Liver (tissue), 9 donors: ENCODE results near the gene SLC16A7. TPM values are rescaled to one million over a fixed set of nuclear protein-coding genes. Genes with fewer than 3 reads are reported as not detected.
A peak's percentile ranks its signal among the peaks of the same experiment; 100 is the strongest.

Experiments
- DNase-seq: peaks from one replicate; pipeline ENCODE4 v3.0.0-alpha.2; 2017; ENCODE audit warnings: low spot score
- H3K27ac ChIP-seq, 2 donors: one replicate each; pipeline ENCODE4 v1.7.0; 2013; ENCODE audit warnings: inconsistent platforms in 2 of 2, low read length in 2 of 2, control low read depth in 1 of 2, low read depth in 1 of 2, mild to moderate bottlenecking in 1 of 2
- H3K27me3 ChIP-seq, 4 donors: one replicate each; pipeline versions ENCODE4 v1.6.1 to v1.7.0; 2013; ENCODE audit warnings: low read length in 3 of 4, inconsistent platforms in 1 of 4, mild to moderate bottlenecking in 1 of 4, moderate library complexity in 1 of 4; ENCODE audit not compliant: control insufficient read depth in 4 of 4, insufficient read depth in 4 of 4
- H3K36me3 ChIP-seq, 4 donors: one replicate each; pipeline versions ENCODE4 v1.6.1 to v1.7.0; 2013; ENCODE audit warnings: low read length in 3 of 4, mild to moderate bottlenecking in 3 of 4, low read depth in 1 of 4, moderate library complexity in 1 of 4; ENCODE audit not compliant: control insufficient read depth in 4 of 4, insufficient read depth in 3 of 4
- H3K4me1 ChIP-seq, 4 donors: one replicate each; pipeline versions ENCODE4 v1.6.1 to v1.7.0; 2013; ENCODE audit warnings: low read length in 3 of 4, mild to moderate bottlenecking in 3 of 4, moderate library complexity in 1 of 4; ENCODE audit not compliant: control insufficient read depth in 4 of 4, insufficient read depth in 4 of 4
- H3K4me3 ChIP-seq, 3 donors: one replicate each; pipeline versions ENCODE4 v1.6.1 to v1.7.0; 2013; ENCODE audit warnings: low read length in 3 of 3, control low read depth in 1 of 3, low read depth in 1 of 3, mild to moderate bottlenecking in 1 of 3
- H3K9ac ChIP-seq, 2 donors: one replicate each; pipeline ENCODE4 v1.7.0; 2013; ENCODE audit warnings: low read length in 2 of 2, mild to moderate bottlenecking in 2 of 2, moderate library complexity in 2 of 2, control low read depth in 1 of 2, low read depth in 1 of 2
- H3K9me3 ChIP-seq, 4 donors: one replicate each; pipeline versions ENCODE4 v1.6.1 to v1.7.0; 2013; ENCODE audit warnings: low read length in 3 of 4; ENCODE audit not compliant: control insufficient read depth in 4 of 4
- FOXA1 ChIP-seq: IDR thresholded peaks from 2 replicates; pipeline ENCODE4 v1.6.1; 2016; ENCODE audit warnings: antibody characterized with exemption
- GABPA ChIP-seq, 2 donors: IDR thresholded peaks in 1 of 2; conservative IDR thresholded peaks in 1 of 2; 2 replicates each; pipeline ENCODE4 v1.6.1; 2016; ENCODE audit warnings: antibody characterized with exemption in 2 of 2, mild to moderate bottlenecking in 1 of 2, moderate library complexity in 1 of 2
- NR2F2 ChIP-seq: IDR thresholded peaks from 2 replicates; pipeline ENCODE4 v1.6.1; 2016; ENCODE audit warnings: antibody characterized with exemption
- RAD21 ChIP-seq, 2 donors: IDR thresholded peaks; 2 replicates each; pipeline ENCODE4 v1.6.1; 2016; ENCODE audit warnings: antibody characterized with exemption in 2 of 2, mild to moderate bottlenecking in 2 of 2
- RXRA ChIP-seq, 2 donors: IDR thresholded peaks; 2 replicates each; pipeline ENCODE4 v1.6.1; 2017 to 2018; ENCODE audit warnings: antibody characterized with exemption in 2 of 2, mild to moderate bottlenecking in 1 of 2
- SP1 ChIP-seq: IDR thresholded peaks from 2 replicates; pipeline ENCODE4 v1.6.1; 2018; ENCODE audit warnings: antibody characterized with exemption, mild to moderate bottlenecking
- TAF1 ChIP-seq: conservative IDR thresholded peaks from 2 replicates; pipeline ENCODE4 v1.6.1; 2016; ENCODE audit warnings: antibody characterized with exemption, mild to moderate bottlenecking
- WGBS: extraction: QIAGEN DNeasy Blood & Tissue Kit; methylation state at CpG from one replicate; pipeline ENCODE4 v1.1.7; 2013; 5-methylcytosine and 5-hydroxymethylcytosine counted together
- polyA plus RNA-seq, 2 donors: library from polyadenylated mRNA; stranded (reverse) in 1 of 2; unstranded in 1 of 2; fragments of 200-250 nt in 1 of 2; fragments of >200 nt in 1 of 2; fragmentation: Nextera tagmentation in 1 of 2; extraction: Ambion mirVana in 1 of 2; gene quantifications; one replicate each; pipeline versions ENCODE4 v1.2.1 to v1.2.3, GENCODE V29; 2013 to 2015
- total RNA-seq, 2 donors: library from RNA; depleted of rRNA; stranded (reverse); fragments of >200 nt; gene quantifications; one replicate each; pipeline ENCODE4 v1.2.3, GENCODE V29; 2014
- TF ChIP-seq, protein P1 (sequence below): fragments of 150-350 bp; IDR thresholded peaks from 2 replicates; pipeline ENCODE4 v1.5.1; 2017; ENCODE audit warnings: improper control_type of control experiment, low read depth, low read length; ENCODE audit not compliant: missing input control
- TF ChIP-seq, protein P2 (sequence below): IDR thresholded peaks from 2 replicates; pipeline ENCODE4 v1.6.1; 2016; ENCODE audit warnings: antibody characterized with exemption
- TF ChIP-seq, protein P3 (sequence below): IDR thresholded peaks from 2 replicates; pipeline ENCODE4 v1.6.1; 2016; ENCODE audit warnings: antibody characterized with exemption
- donor health status: healthy.
- donor health status: healthy.
- donor health status: healthy.
- donor health status: healthy.
- donor health status: healthy.

SLC16A7 gene
- total and polyA plus RNA-seq, 4 donors = 3.0 to 24.0 (median 12.1) TPM

DNA sequence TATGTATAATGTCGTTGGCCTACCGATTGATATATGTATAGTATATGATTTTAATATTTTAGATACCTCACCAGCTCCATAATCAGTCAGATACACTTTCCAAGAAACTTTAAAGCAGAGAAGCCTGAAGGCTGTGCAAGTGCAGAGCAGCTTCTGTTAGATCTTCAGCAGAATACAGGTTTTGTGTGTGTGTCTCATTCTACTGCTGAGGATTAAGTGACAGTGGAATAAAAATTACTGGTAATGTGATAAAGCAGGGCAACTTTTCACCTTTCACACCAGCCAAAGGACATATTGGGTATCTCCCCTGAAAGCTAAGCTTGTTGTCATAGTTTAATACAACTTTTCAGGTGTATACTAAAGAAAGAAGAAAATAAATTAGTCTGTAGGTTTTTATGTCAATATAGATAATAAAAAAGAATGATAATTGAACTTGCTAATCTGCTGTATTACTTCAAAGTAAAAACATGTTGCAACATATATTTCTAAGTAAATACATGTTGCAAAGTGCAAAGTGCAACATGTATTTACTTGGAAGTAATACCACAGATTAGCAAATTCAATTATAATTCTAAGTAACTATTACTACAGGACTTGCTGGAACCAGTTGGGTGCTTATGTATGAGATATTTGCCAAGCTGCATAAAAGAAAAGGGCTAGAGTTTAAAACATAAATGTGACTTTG is 128.3 kb downstream of the SLC16A7 start (continued):
- TF ChIP-seq, protein P1, sequence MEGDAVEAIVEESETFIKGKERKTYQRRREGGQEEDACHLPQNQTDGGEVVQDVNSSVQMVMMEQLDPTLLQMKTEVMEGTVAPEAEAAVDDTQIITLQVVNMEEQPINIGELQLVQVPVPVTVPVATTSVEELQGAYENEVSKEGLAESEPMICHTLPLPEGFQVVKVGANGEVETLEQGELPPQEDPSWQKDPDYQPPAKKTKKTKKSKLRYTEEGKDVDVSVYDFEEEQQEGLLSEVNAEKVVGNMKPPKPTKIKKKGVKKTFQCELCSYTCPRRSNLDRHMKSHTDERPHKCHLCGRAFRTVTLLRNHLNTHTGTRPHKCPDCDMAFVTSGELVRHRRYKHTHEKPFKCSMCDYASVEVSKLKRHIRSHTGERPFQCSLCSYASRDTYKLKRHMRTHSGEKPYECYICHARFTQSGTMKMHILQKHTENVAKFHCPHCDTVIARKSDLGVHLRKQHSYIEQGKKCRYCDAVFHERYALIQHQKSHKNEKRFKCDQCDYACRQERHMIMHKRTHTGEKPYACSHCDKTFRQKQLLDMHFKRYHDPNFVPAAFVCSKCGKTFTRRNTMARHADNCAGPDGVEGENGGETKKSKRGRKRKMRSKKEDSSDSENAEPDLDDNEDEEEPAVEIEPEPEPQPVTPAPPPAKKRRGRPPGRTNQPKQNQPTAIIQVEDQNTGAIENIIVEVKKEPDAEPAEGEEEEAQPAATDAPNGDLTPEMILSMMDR = no peak
- TF ChIP-seq NR2F2 (no peak), GABPA (IDR thresholded peaks at IDR 0.05 in 1 of 2, conservative IDR thresholded peaks at IDR 0.05 in 1 of 2) (no peak), RAD21 (IDR thresholded peaks at IDR 0.05) (peak; percentile 29 to 48)
- TF ChIP-seq, protein P2, sequence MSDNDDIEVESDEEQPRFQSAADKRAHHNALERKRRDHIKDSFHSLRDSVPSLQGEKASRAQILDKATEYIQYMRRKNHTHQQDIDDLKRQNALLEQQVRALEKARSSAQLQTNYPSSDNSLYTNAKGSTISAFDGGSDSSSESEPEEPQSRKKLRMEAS = no peak

DNA sequence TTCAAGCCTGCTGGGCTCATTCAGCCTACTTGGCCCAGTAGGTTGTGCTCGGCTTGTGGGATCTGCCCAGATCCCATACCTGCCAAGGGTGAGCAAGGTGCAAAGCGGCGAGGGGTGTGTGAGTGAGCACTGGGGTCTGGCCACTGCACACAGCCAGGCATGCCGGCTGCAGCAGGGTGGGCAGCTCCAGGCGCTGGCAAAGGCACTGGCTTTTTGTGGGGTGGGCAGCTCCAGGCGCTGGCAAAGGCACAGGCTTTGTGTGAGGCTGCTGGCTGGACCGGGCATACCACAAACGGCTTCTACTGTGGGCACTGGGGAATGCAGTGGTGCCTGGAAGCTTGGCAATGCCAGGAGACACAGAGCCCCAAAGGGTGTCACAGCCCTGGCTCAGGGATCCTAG is 137.4 kb downstream of the SLC16A7 start:
- Histone ChIP-seq H3K4me3 (no peak overlapping the region), H3K27ac (no peak overlapping the region), H3K27me3 (no peaks in the 10 kb centered on the region), H3K9me3 (no peaks in the 10 kb centered on the region), H3K9ac (no peak overlapping the region), H3K36me3 (no peaks in the 10 kb centered on the region), H3K4me1 (no peaks in the 10 kb centered on the region)
- DNase-seq = no peak
- TF ChIP-seq, protein P2 = no peak
- TF ChIP-seq, protein P1 = no peak
- TF ChIP-seq SP1 (no peak), FOXA1 (no peak), TAF1 (no peak)
- TF ChIP-seq, protein P3, sequence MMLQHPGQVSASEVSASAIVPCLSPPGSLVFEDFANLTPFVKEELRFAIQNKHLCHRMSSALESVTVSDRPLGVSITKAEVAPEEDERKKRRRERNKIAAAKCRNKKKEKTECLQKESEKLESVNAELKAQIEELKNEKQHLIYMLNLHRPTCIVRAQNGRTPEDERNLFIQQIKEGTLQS = no peak
- WGBS = 96% methylated on average over 8 of the region's 8 CpGs

DNA sequence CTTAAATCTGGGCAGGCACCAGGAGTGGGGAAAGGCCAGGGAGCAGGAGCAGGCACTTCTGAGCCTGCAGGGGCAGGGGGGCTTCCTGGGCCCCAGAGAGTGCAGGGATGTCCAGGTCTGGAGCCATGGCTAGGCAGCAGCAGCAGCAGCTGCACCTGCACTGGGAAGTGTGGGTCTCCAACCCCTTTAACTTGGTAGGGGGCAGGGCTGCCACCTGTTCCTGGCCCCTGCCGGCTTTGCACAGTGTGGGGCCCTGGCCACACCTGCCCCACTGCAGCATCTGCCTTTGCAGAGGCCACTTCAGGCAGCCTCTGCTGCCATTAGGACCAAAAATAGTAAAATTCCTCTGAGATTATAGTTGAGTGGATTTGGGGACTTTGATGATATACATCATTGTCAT is 138.5 kb downstream of the SLC16A7 start:
- Histone ChIP-seq H3K4me3 (no peak overlapping the region), H3K9me3 (no peaks in the 10 kb centered on the region), H3K9ac (no peak overlapping the region), H3K27me3 (no peaks in the 10 kb centered on the region), H3K36me3 (no peaks in the 10 kb centered on the region), H3K4me1 (no peaks in the 10 kb centered on the region), H3K27ac (no peak overlapping the region)
- DNase-seq = no peak
- 91% methylated on average over 1 of the region's 1 CpG for WGBS
- TF ChIP-seq RXRA (IDR thresholded peaks at IDR 0.05) = no peak
